Hepatocyte (in vitro differentiated cells): Measurements from ENCODE around the gene ATXN7L1.

Source experiments
- CTCF ChIP-seq: fragments of 200-600 bp; sonication (generic); IDR thresholded peaks from 2 replicates; pipeline ENCODE4 v1.5.1; 2016; ENCODE audit warnings: antibody characterized with exemption, mild to moderate bottlenecking; ENCODE audit not compliant: poor library complexity
- EZH2 ChIP-seq: fragments of 200-600 bp; sonication (generic); IDR thresholded peaks from 2 replicates; pipeline ENCODE4 v1.6.1; 2016; ENCODE audit warnings: antibody characterized with exemption, mild to moderate bottlenecking, borderline replicate concordance
- EZH2phosphoT487 ChIP-seq: fragments of 200-600 bp; sonication (generic); IDR thresholded peaks from one replicate; pipeline ENCODE4 v1.6.1; 2018; ENCODE audit warnings: antibody characterized with exemption, mild to moderate bottlenecking, low read depth, moderate library complexity; ENCODE audit not compliant: unreplicated experiment, severe bottlenecking

- TF ChIP-seq CTCF (no peak), EZH2 (no peak), EZH2phosphoT487 (no peak)
These were observed 255.2 kb downstream of the ATXN7L1 start for GRCh38 chr7:105621176-105621575.
